DOHH2 (cell line): ENCODE measurements around the gene TAF1A.

Experiments
- H3F3A ChIP-seq: fragments of 200-600 bp; sonication (generic), shearing (Covaris generic); 2 replicates; pipeline ENCODE4 v1.6.0; 2016; ENCODE audit warnings: antibody characterized with exemption, mild to moderate bottlenecking; ENCODE audit not compliant: control insufficient read depth, insufficient read depth
- H3K27ac ChIP-seq: fragments of 200-600 bp; sonication (generic); 2 replicates; pipeline ENCODE4 v1.5.1; 2014; ENCODE audit warnings: low read depth, mild to moderate bottlenecking, low read length, moderate library complexity
- H3K27me3 ChIP-seq: fragments of 200-600 bp; sonication (generic); 2 replicates; pipeline ENCODE4 v1.6.1; 2014; ENCODE audit warnings: mild to moderate bottlenecking, low read length, mixed read lengths; ENCODE audit not compliant: control insufficient read depth
- H3K36me3 ChIP-seq: fragments of 200-600 bp; sonication (generic); 2 replicates; pipeline ENCODE4 v1.6.1; 2014; ENCODE audit warnings: mild to moderate bottlenecking, low read length, moderate library complexity, mixed read lengths; ENCODE audit not compliant: control insufficient read depth
- H3K4me1 ChIP-seq: fragments of 200-600 bp; sonication (generic); 2 replicates; pipeline ENCODE4 v1.6.1; 2014; ENCODE audit warnings: mild to moderate bottlenecking, low read length, mixed read lengths; ENCODE audit not compliant: control insufficient read depth
- H3K4me2 ChIP-seq: fragments of 200-600 bp; sonication (generic); 2 replicates; pipeline ENCODE4 v1.6.0; 2014; ENCODE audit warnings: mild to moderate bottlenecking, low read length, moderate library complexity
- H3K4me3 ChIP-seq: fragments of 200-600 bp; sonication (generic); 2 replicates; pipeline ENCODE4 v1.5.1; 2014; ENCODE audit warnings: mild to moderate bottlenecking, low read length, mixed read lengths
- H3K79me2 ChIP-seq: fragments of 200-600 bp; sonication (generic); 2 replicates; pipeline ENCODE4 v1.6.1; 2014; ENCODE audit warnings: mild to moderate bottlenecking, low read length, mixed read lengths; ENCODE audit not compliant: control insufficient read depth
- H3K9me2 ChIP-seq: fragments of 200-600 bp; sonication (generic); replicated peaks from 2 replicates; pipeline ENCODE4 v1.6.1; 2014; ENCODE audit warnings: mild to moderate bottlenecking, low read length, mixed read lengths; ENCODE audit not compliant: control insufficient read depth
- H3K9me3 ChIP-seq: fragments of 200-600 bp; sonication (generic); 2 replicates; pipeline ENCODE4 v1.6.1; 2014; ENCODE audit warnings: antibody characterized with exemption, low read length, mixed read lengths; ENCODE audit not compliant: control insufficient read depth, insufficient read depth
- H4K20me1 ChIP-seq: fragments of 200-600 bp; sonication (generic); 2 replicates; pipeline ENCODE4 v1.6.0; 2014; ENCODE audit warnings: low read depth, mild to moderate bottlenecking, antibody characterized with exemption, low read length, moderate library complexity; ENCODE audit not compliant: control insufficient read depth, insufficient read depth
- EZH2phosphoT487 ChIP-seq: fragments of 200-600 bp; sonication (generic); IDR thresholded peaks from 2 replicates; pipeline ENCODE4 v1.6.1; 2017; ENCODE audit warnings: borderline replicate concordance, mild to moderate bottlenecking, antibody characterized with exemption, low read length, moderate library complexity, mixed read lengths
- TF ChIP-seq, protein P1 (sequence below): fragments of 200-600 bp; sonication (generic); IDR thresholded peaks from one replicate; pipeline ENCODE4 v1.5.1; 2014; ENCODE audit warnings: antibody characterized with exemption, mild to moderate bottlenecking, low read depth, low read length; ENCODE audit not compliant: poor library complexity, severe bottlenecking

Gene TAF1A

DNA sequence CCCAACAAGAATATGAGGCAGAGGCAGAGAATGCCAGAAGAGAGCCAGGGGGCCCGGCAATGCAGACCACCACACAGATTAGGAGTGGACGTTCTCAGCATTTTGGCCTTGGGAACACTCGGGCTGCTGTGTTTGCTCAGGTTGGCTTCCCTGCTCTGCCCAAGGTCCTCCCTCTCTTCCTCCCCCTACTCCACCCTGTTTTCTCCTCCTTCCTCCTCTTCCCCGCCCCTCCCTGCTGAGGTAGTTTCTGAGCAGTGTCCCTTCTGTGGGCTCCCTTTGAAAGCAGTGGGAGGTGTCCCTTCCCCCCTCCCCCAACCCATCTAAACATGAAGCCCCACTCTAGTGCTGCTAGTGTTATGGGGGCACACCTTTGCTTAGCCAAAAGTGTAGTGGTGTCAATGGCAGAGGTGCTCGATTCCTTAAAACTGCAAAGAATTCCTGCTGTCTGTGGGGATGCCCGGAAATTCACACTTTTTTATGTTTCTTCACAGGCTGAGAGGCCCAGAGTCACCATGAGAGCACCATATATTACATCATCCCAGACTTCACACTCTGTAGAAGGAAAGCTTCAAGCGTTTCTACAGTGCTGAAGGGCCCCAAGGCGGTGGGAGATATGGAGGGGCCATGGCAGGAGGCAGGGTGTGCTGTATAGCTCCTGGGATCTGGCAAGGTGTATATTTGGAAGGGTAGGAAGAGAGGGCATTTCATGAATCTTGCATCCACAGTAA, 41.6 kb downstream of the TAF1A start, which contains the start of gene HHIPL2:
HHIPL2 (minus strand) TSS at position 161 of the 728 bp plus-strand sequence; CDS start at position 101, 60 bp downstream.
- Histone ChIP-seq H3K36me3 (no peaks in the 10 kb centered on the region), H3K27ac (no peak within 1 kb of the TSS), H3K9me2 (no peaks in the 10 kb centered on the region), H3K27me3 (no peaks in the 10 kb centered on the region), H3F3A (no peaks in the 10 kb centered on the region), H4K20me1 (no peaks in the 10 kb centered on the region), H3K79me2 (no peaks in the 10 kb centered on the region), H3K4me2 (no peak within 1 kb of the TSS), H3K9me3 (no peaks in the 10 kb centered on the region), H3K4me3 (no peak within 1 kb of the TSS), H3K4me1 (no peaks in the 10 kb centered on the region)
- no peak for TF ChIP-seq EZH2phosphoT487
- TF ChIP-seq, protein P1, sequence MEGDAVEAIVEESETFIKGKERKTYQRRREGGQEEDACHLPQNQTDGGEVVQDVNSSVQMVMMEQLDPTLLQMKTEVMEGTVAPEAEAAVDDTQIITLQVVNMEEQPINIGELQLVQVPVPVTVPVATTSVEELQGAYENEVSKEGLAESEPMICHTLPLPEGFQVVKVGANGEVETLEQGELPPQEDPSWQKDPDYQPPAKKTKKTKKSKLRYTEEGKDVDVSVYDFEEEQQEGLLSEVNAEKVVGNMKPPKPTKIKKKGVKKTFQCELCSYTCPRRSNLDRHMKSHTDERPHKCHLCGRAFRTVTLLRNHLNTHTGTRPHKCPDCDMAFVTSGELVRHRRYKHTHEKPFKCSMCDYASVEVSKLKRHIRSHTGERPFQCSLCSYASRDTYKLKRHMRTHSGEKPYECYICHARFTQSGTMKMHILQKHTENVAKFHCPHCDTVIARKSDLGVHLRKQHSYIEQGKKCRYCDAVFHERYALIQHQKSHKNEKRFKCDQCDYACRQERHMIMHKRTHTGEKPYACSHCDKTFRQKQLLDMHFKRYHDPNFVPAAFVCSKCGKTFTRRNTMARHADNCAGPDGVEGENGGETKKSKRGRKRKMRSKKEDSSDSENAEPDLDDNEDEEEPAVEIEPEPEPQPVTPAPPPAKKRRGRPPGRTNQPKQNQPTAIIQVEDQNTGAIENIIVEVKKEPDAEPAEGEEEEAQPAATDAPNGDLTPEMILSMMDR = no peak

DNA sequence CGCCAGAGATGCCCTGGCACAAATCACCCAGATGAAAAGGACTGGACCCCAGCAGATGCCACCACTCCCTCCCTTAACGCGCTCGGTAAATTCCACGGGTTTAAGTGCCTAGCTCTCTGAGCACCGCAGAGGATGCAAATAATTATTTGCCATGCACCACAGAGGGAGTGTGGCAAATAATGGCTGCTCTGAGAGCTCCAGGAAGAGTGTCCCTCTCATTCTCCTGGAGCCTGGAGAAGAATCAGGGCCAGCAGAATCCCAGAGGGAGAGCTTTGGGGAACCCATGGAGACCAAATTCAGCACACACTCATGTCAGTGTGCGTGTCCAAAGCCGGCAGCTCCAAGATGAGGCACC, 42.5 kb downstream of the TAF1A start:
- H4K20me1 ChIP-seq = no peaks in the 10 kb centered on the region
- H3K4me1 ChIP-seq = no peaks in the 10 kb centered on the region
- H3K4me2 ChIP-seq = no peak overlapping the region
- no peak overlapping the region for H3K4me3 ChIP-seq
- H3K27ac ChIP-seq = no peak overlapping the region
- no peak for TF ChIP-seq EZH2phosphoT487
- TF ChIP-seq, protein P1 = no peak
- no peaks in the 10 kb centered on the region for H3K79me2 ChIP-seq
- H3K9me2 ChIP-seq = no peaks in the 10 kb centered on the region
- H3K27me3 ChIP-seq = no peaks in the 10 kb centered on the region
- no peaks in the 10 kb centered on the region for H3F3A ChIP-seq
- H3K9me3 ChIP-seq = no peaks in the 10 kb centered on the region
- H3K36me3 ChIP-seq = no peaks in the 10 kb centered on the region

DNA sequence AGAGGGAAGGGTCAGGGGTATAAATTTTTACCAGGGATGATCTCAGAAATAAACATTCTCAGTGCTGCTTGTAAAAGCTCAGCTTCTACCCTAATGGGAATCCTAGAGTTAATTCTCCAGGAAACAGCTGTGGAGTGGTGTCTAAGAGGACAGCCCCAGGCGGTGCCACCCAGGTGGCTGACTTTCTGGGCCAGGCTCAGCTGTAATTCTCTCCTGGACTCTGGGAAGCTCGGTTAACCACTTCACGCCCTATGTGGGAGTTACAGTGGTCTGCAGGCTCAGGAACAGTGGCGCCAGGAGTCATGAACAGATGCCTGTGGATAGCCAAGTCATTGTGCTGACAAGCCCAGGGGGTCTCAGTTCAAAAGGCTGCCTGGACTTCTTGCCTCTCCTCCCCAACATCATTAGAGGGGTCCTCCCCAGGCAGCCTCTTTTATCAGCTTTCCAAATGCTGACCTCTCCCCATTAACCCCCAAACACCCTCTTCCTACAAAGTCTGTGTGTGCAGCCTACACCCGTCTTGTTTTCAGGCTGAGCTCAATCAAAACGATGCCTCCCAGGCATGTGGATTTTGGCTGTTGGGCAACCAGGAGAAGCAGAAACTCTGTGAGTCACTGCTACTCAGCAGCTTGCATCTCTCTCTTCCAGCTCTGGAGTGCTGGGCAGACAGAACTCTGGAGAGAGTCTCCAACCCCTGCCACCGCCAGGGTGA, 43.0 kb downstream of the TAF1A start:
- no peaks in the 10 kb centered on the region for H3K9me2 ChIP-seq
- H3K4me1 ChIP-seq = no peaks in the 10 kb centered on the region
- H3K27ac ChIP-seq = no peak overlapping the region
- H3K79me2 ChIP-seq = no peaks in the 10 kb centered on the region
- no peak overlapping the region for H3K4me2 ChIP-seq
- TF ChIP-seq, protein P1 = no peak
- no peaks in the 10 kb centered on the region for H3F3A ChIP-seq
- H3K9me3 ChIP-seq = no peaks in the 10 kb centered on the region
- H3K4me3 ChIP-seq = no peak overlapping the region
- H3K27me3 ChIP-seq = no peaks in the 10 kb centered on the region
- H4K20me1 ChIP-seq = no peaks in the 10 kb centered on the region
- no peaks in the 10 kb centered on the region for H3K36me3 ChIP-seq
